Progenitor cell of endocrine pancreas (in vitro differentiated cells): Measurements from ENCODE around the gene C11orf97. TPM values are rescaled to one million over a fixed set of nuclear protein-coding genes. Genes with fewer than 3 reads are reported as not detected.

Experiments
- DNase-seq: peaks from one replicate; pipeline ENCODE4 v3.0.0; 2021; ENCODE audit warnings: low spot score; ENCODE audit not compliant: unreplicated experiment
- H3K27ac Mint-ChIP-seq: 2 replicates; pipeline ENCODE4 v1.8.0; 2021; ENCODE audit warnings: mild to moderate bottlenecking, moderate library complexity, mixed read lengths
- H3K27me3 Mint-ChIP-seq: 2 replicates; pipeline ENCODE4 v1.8.0; 2021; ENCODE audit warnings: mixed read lengths
- H3K36me3 Mint-ChIP-seq: 2 replicates; pipeline ENCODE4 v1.8.0; 2022; ENCODE audit warnings: mixed read lengths; ENCODE audit not compliant: insufficient read depth
- H3K4me1 Mint-ChIP-seq: 2 replicates; pipeline ENCODE4 v1.8.0; 2021; ENCODE audit warnings: low read depth, mixed read lengths
- H3K4me3 Mint-ChIP-seq: 2 replicates; pipeline ENCODE4 v1.8.0; 2021; ENCODE audit warnings: low read depth, mild to moderate bottlenecking, moderate library complexity, mixed read lengths
- H3K9me3 Mint-ChIP-seq: 2 replicates; pipeline ENCODE4 v1.8.0; 2021; ENCODE audit warnings: low read depth, mixed read lengths
- CTCF ChIP-seq: fragments of 200-600 bp; sonication (generic); IDR thresholded peaks from one replicate; pipeline ENCODE4 v1.5.0; 2021; ENCODE audit warnings: antibody characterized with exemption, mild to moderate bottlenecking; ENCODE audit not compliant: unreplicated experiment
- total RNA-seq: library from RNA; stranded (reverse); gene quantifications from 2 replicates; pipeline ENCODE4 v1.2.1, GENCODE V29; 2021

The C11orf97 gene
- total RNA-seq, 1 donor from 2014 or later = not detected

DNA sequence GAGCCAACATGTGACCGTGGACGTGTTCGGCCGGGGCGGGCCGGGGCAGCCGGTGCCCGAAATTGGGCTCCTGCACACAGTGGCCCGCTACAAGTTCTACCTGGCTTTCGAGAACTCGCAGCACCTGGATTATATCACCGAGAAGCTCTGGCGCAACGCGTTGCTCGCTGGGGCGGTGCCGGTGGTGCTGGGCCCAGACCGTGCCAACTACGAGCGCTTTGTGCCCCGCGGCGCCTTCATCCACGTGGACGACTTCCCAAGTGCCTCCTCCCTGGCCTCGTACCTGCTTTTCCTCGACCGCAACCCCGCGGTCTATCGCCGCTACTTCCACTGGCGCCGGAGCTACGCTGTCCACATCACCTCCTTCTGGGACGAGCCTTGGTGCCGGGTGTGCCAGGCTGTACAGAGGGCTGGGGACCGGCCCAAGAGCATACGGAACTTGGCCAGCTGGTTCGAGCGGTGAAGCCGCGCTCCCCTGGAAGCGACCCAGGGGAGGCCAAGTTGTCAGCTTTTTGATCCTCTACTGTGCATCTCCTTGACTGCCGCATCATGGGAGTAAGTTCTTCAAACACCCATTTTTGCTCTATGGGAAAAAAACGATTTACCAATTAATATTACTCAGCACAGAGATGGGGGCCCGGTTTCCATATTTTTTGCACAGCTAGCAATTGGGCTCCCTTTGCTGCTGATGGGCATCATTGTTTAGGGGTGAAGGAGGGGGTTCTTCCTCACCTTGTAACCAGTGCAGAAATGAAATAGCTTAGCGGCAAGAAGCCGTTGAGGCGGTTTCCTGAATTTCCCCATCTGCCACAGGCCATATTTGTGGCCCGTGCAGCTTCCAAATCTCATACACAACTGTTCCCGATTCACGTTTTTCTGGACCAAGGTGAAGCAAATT lies 33.3 kb downstream of the C11orf97 start:
- no peak for DNase-seq
- peak overlapping the region; percentile 77 for H3K27ac Mint-ChIP-seq
- no peaks in the 10 kb centered on the region for H3K9me3 Mint-ChIP-seq
- TF ChIP-seq CTCF = no peak
- peaks cover 36% of the 10 kb centered on the region for H3K27me3 Mint-ChIP-seq
- peak overlapping the region; percentile 70 for H3K4me3 Mint-ChIP-seq
- peaks cover 28% of the 10 kb centered on the region for H3K4me1 Mint-ChIP-seq
- no peaks in the 10 kb centered on the region for H3K36me3 Mint-ChIP-seq

GRCh38 chr11:94546162-94546470 lies 33.9 kb downstream of the C11orf97 start:
- peak overlapping the region; percentile 70 for H3K4me3 Mint-ChIP-seq
- no peak for DNase-seq
- peaks cover 34% of the 10 kb centered on the region for H3K27me3 Mint-ChIP-seq
- H3K27ac Mint-ChIP-seq = no peak overlapping the region
- peaks cover 28% of the 10 kb centered on the region for H3K4me1 Mint-ChIP-seq
- H3K9me3 Mint-ChIP-seq = no peaks in the 10 kb centered on the region
- no peak for TF ChIP-seq CTCF
- no peaks in the 10 kb centered on the region for H3K36me3 Mint-ChIP-seq

DNA sequence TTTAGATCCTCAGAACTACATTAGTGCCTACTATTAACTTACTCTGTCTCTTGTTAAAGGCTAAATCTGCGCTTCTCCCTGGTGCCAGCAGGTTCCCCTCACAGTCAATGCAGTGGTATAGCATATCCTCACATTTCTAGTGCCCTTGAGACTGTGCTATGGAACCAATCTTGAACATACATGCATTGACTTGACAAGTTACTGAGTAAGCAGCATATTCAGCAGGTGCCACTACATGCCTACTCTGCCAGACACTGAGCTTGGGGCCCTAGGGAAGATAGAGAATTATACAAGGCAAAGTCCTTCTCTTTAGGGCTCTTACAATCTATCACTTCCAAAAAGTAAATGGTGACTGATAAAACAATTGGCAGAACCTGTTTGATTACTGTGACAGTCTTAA lies 34.6 kb downstream of the C11orf97 start:
- Mint-ChIP-seq H3K9me3 (no peaks in the 10 kb centered on the region), H3K27me3 (peaks cover 26% of the 10 kb centered on the region), H3K27ac (peak overlapping the region; percentile 46), H3K4me3 (peak overlapping the region; percentile 70), H3K36me3 (no peaks in the 10 kb centered on the region), H3K4me1 (peaks cover 28% of the 10 kb centered on the region)
- peak; percentile 9 for TF ChIP-seq CTCF
- no peak for DNase-seq

DNA sequence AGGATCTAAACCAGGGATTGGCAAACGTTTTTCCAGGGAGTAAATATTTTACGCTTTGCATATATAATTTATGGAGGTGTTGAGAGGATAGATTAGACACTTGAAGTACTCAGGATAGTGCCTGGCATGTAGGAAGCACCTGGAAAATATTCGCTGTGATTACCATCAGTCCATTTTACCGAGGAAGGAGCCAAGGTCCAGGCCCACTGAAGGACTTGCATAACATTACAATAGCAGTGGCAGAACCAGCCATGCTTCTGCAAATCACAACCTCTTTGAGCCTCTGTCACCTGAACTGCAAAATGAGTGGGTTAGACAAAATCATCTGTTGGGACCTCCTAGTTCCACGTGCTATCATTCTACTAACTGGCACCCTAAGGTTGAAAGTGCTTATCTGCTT lies 36.9 kb downstream of the C11orf97 start:
- peaks cover 21% of the 10 kb centered on the region for H3K4me1 Mint-ChIP-seq
- DNase-seq = no peak
- no peak for TF ChIP-seq CTCF
- no peak overlapping the region for H3K27ac Mint-ChIP-seq
- H3K36me3 Mint-ChIP-seq = no peaks in the 10 kb centered on the region
- H3K27me3 Mint-ChIP-seq = peaks cover 17% of the 10 kb centered on the region
- no peak overlapping the region for H3K4me3 Mint-ChIP-seq
- no peaks in the 10 kb centered on the region for H3K9me3 Mint-ChIP-seq

DNA sequence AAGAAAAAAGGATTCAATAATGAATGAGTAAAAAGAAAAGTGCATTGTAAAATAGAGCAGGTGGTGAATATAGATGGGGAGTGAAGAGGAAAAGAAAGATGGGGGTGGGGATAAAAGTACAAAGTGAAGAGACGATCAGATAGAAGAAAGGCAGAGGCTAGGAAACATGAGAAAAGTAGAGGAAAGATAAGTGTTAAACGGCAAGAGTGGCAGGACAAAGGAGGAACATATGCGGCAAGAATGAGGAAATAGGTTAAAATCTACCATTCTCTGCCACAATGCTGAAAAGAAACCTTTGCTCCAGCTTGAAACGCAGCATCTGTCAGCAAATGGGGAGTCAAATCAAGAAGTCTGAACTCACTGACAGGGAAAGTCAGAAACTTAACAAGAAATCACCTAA lies 38.3 kb downstream of the C11orf97 start:
- H3K27me3 Mint-ChIP-seq = peaks cover 14% of the 10 kb centered on the region
- H3K4me1 Mint-ChIP-seq = peaks cover 21% of the 10 kb centered on the region
- H3K36me3 Mint-ChIP-seq = no peaks in the 10 kb centered on the region
- no peak overlapping the region for H3K27ac Mint-ChIP-seq
- no peak for DNase-seq
- no peak for TF ChIP-seq CTCF
- H3K4me3 Mint-ChIP-seq = no peak overlapping the region
- no peaks in the 10 kb centered on the region for H3K9me3 Mint-ChIP-seq
